HEK293 (cell line): Measurements from ENCODE around the gene EZH2.

Experiments used
- ATF2 ChIP-seq: fragments of 450-650 bp; formaldehyde crosslinking; IDR thresholded peaks from 2 replicates; pipeline ENCODE4 v1.5.1; 2016; ENCODE audit warnings: missing biosample characterization, missing genetic modification characterization, low read depth
- EGR2 ChIP-seq: fragments of 450-650 bp; formaldehyde crosslinking; IDR thresholded peaks from 2 replicates; pipeline ENCODE4 v1.5.1; 2016; ENCODE audit warnings: low read depth, missing biosample characterization, missing genetic modification characterization
- IKZF3 ChIP-seq: fragments of 450-650 bp; IDR thresholded peaks from 2 replicates; pipeline ENCODE4 v1.5.0; 2018; ENCODE audit warnings: missing biosample characterization, mild to moderate bottlenecking, missing genetic modification characterization, moderate library complexity
- KLF10 ChIP-seq: fragments of 450-650 bp; IDR thresholded peaks from 2 replicates; pipeline ENCODE4 v1.5.1; 2018; ENCODE audit warnings: missing biosample characterization, mild to moderate bottlenecking, missing genetic modification characterization
- KLF9 ChIP-seq: fragments of 450-650 bp; formaldehyde crosslinking; IDR thresholded peaks from 2 replicates; pipeline ENCODE4 v1.5.1; 2016; ENCODE audit warnings: missing biosample characterization, missing genetic modification characterization, low read depth
- SALL2 ChIP-seq: fragments of 450-650 bp; formaldehyde crosslinking; IDR thresholded peaks from 2 replicates; pipeline ENCODE4 v1.5.0; 2017; ENCODE audit warnings: missing biosample characterization, mild to moderate bottlenecking, missing genetic modification characterization, borderline replicate concordance
- SP3 ChIP-seq: fragments of 450-650 bp; formaldehyde crosslinking; IDR thresholded peaks from 2 replicates; pipeline ENCODE4 v1.5.1; 2016; ENCODE audit warnings: missing biosample characterization, missing genetic modification characterization
- ZBTB7A ChIP-seq: fragments of 450-650 bp; formaldehyde crosslinking; IDR thresholded peaks from 2 replicates; pipeline ENCODE4 v1.5.1; 2016; ENCODE audit warnings: low read depth, missing biosample characterization, missing genetic modification characterization
- ZFHX2 ChIP-seq: fragments of 450-650 bp; formaldehyde crosslinking; conservative IDR thresholded peaks from 2 replicates; pipeline ENCODE4 v1.5.1; 2016; ENCODE audit warnings: missing biosample characterization, missing genetic modification characterization
- ZIC2 ChIP-seq: fragments of 450-650 bp; formaldehyde crosslinking; IDR thresholded peaks from 2 replicates; pipeline ENCODE4 v1.5.1; 2016; ENCODE audit warnings: missing biosample characterization, missing genetic modification characterization
- ZNF112 ChIP-seq: fragments of 450-650 bp; formaldehyde crosslinking; IDR thresholded peaks from 2 replicates; pipeline ENCODE4 v1.5.0; 2017; ENCODE audit warnings: missing biosample characterization, missing genetic modification characterization
- ZNF146 ChIP-seq: fragments of 450-650 bp; formaldehyde crosslinking; IDR thresholded peaks from 2 replicates; pipeline ENCODE4 v1.5.1; 2016; ENCODE audit warnings: missing biosample characterization, missing genetic modification characterization
- ZNF169 ChIP-seq: fragments of 450-650 bp; formaldehyde crosslinking; IDR thresholded peaks from 2 replicates; pipeline ENCODE4 v1.5.1; 2016; ENCODE audit warnings: missing biosample characterization, missing genetic modification characterization
- ZNF221 ChIP-seq: fragments of 450-650 bp; formaldehyde crosslinking; IDR thresholded peaks from 2 replicates; pipeline ENCODE4 v1.5.1; 2017; ENCODE audit warnings: missing biosample characterization, missing genetic modification characterization, borderline replicate concordance
- ZNF324 ChIP-seq: fragments of 450-650 bp; formaldehyde crosslinking; IDR thresholded peaks from 2 replicates; pipeline ENCODE4 v1.5.1; 2016; ENCODE audit warnings: missing biosample characterization, missing genetic modification characterization
- ZNF341 ChIP-seq: fragments of 450-650 bp; formaldehyde crosslinking; IDR thresholded peaks from 2 replicates; pipeline ENCODE4; 2016; ENCODE audit warnings: low read depth, missing biosample characterization, missing genetic modification characterization
- ZNF354C ChIP-seq: fragments of 450-650 bp; formaldehyde crosslinking; IDR thresholded peaks from 2 replicates; pipeline ENCODE4 v1.5.1; 2016; ENCODE audit warnings: missing biosample characterization, missing genetic modification characterization, low read depth, borderline replicate concordance
- ZNF544 ChIP-seq: fragments of 450-650 bp; formaldehyde crosslinking; IDR thresholded peaks from 2 replicates; pipeline ENCODE4 v1.5.0; 2017; ENCODE audit warnings: missing biosample characterization, missing genetic modification characterization
- ZNF610 ChIP-seq: fragments of 450-650 bp; formaldehyde crosslinking; IDR thresholded peaks from 2 replicates; pipeline ENCODE4 v1.5.1; 2016; ENCODE audit warnings: missing biosample characterization, missing genetic modification characterization, borderline replicate concordance
- ZNF626 ChIP-seq: fragments of 450-650 bp; sonication (Bioruptor Pico); formaldehyde crosslinking; IDR thresholded peaks from 2 replicates; pipeline ENCODE4 v1.5.1; 2018; ENCODE audit warnings: missing biosample characterization, missing genetic modification characterization, inconsistent platforms
- ZNF629 ChIP-seq: fragments of 450-650 bp; formaldehyde crosslinking; IDR thresholded peaks from 2 replicates; pipeline ENCODE4 v1.5.1; 2017; ENCODE audit warnings: missing biosample characterization, missing genetic modification characterization
- ZNF677 ChIP-seq: fragments of 450-650 bp; IDR thresholded peaks from 2 replicates; pipeline ENCODE4 v1.5.0; 2018; ENCODE audit warnings: missing biosample characterization, mild to moderate bottlenecking, missing genetic modification characterization, moderate library complexity
- ZNF692 ChIP-seq: fragments of 450-650 bp; formaldehyde crosslinking; IDR thresholded peaks from 2 replicates; pipeline ENCODE4 v1.5.1; 2016; ENCODE audit warnings: missing biosample characterization, missing genetic modification characterization
- ZNF777 ChIP-seq: fragments of 450-650 bp; formaldehyde crosslinking; IDR thresholded peaks from 2 replicates; pipeline ENCODE4 v1.5.1; 2017; ENCODE audit warnings: missing biosample characterization, missing genetic modification characterization, borderline replicate concordance
- ZSCAN5A ChIP-seq: fragments of 450-650 bp; formaldehyde crosslinking; IDR thresholded peaks from 2 replicates; pipeline ENCODE4 v1.5.1; 2016; ENCODE audit warnings: missing biosample characterization, missing genetic modification characterization
- ZXDB ChIP-seq: fragments of 450-650 bp; formaldehyde crosslinking; IDR thresholded peaks from 2 replicates; pipeline ENCODE4 v1.5.1; 2016; ENCODE audit warnings: missing biosample characterization, missing genetic modification characterization
- TF ChIP-seq, protein P1 (sequence below): fragments of 450-650 bp; formaldehyde crosslinking; IDR thresholded peaks from 2 replicates; pipeline ENCODE4 v1.5.1; 2016; ENCODE audit warnings: missing biosample characterization, missing genetic modification characterization, borderline replicate concordance
- TF ChIP-seq, protein P2 (sequence below): fragments of 450-650 bp; formaldehyde crosslinking; IDR thresholded peaks from 2 replicates; pipeline ENCODE4 v1.5.1; 2016; ENCODE audit warnings: missing biosample characterization, missing genetic modification characterization
- TF ChIP-seq, protein P3 (sequence below): fragments of 450-650 bp; formaldehyde crosslinking; IDR thresholded peaks from 2 replicates; pipeline ENCODE4 v1.5.1; 2016; ENCODE audit warnings: missing biosample characterization, missing genetic modification characterization

The EZH2 gene

GRCh38 chr7:148773334-148773733, 110.8 kb downstream of the EZH2 start (continued):
- TF ChIP-seq, protein P1, sequence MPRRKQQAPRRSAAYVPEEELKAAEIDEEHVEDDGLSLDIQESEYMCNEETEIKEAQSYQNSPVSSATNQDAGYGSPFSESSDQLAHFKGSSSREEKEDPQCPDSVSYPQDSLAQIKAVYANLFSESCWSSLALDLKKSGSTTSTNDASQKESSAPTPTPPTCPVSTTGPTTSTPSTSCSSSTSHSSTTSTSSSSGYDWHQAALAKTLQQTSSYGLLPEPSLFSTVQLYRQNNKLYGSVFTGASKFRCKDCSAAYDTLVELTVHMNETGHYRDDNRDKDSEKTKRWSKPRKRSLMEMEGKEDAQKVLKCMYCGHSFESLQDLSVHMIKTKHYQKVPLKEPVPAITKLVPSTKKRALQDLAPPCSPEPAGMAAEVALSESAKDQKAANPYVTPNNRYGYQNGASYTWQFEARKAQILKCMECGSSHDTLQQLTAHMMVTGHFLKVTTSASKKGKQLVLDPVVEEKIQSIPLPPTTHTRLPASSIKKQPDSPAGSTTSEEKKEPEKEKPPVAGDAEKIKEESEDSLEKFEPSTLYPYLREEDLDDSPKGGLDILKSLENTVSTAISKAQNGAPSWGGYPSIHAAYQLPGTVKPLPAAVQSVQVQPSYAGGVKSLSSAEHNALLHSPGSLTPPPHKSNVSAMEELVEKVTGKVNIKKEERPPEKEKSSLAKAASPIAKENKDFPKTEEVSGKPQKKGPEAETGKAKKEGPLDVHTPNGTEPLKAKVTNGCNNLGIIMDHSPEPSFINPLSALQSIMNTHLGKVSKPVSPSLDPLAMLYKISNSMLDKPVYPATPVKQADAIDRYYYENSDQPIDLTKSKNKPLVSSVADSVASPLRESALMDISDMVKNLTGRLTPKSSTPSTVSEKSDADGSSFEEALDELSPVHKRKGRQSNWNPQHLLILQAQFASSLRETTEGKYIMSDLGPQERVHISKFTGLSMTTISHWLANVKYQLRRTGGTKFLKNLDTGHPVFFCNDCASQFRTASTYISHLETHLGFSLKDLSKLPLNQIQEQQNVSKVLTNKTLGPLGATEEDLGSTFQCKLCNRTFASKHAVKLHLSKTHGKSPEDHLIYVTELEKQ (tag by site-specific recombination) = peak; percentile 55; the same call in 1 of the 2 replicates
- TF ChIP-seq ZNF112 (tag by site-specific recombination) (no peak), ZNF341 (no peak), ZNF146 (tag by site-specific recombination) (no peak), ZNF221 (tag by site-specific recombination) (no peak), KLF10 (tag by site-specific recombination) (no peak), ZNF629 (tag by site-specific recombination) (peak; percentile 63; the same call in 1 of the 2 replicates), ZXDB (tag by site-specific recombination) (no peak), ZNF354C (no peak), ZNF777 (tag by site-specific recombination) (no peak), ZNF169 (tag by site-specific recombination) (no peak), ATF2 (tag by site-specific recombination) (no peak), ZIC2 (tag by site-specific recombination) (peak; percentile 99), ZSCAN5A (peak; percentile 19; the same call in 1 of the 2 replicates), ZBTB7A (tag by site-specific recombination) (no peak), SP3 (tag by site-specific recombination) (no peak), ZNF626 (tag by site-specific recombination) (no peak), ZNF610 (no peak), ZNF324 (tag by site-specific recombination) (no peak), EGR2 (tag by site-specific recombination) (no peak), ZNF677 (tag by site-specific recombination) (no peak), ZNF692 (tag by site-specific recombination) (no peak), ZNF544 (tag by site-specific recombination) (no peak), SALL2 (no peak), IKZF3 (peak; percentile 73), KLF9 (no peak), ZFHX2 (tag by site-specific recombination) (no peak)
- TF ChIP-seq, protein P2, sequence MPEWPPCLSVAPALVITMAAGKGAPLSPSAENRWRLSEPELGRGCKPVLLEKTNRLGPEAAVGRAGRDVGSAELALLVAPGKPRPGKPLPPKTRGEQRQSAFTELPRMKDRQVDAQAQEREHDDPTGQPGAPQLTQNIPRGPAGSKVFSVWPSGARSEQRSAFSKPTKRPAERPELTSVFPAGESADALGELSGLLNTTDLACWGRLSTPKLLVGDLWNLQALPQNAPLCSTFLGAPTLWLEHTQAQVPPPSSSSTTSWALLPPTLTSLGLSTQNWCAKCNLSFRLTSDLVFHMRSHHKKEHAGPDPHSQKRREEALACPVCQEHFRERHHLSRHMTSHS (tag by site-specific recombination) = peak; percentile 61
- TF ChIP-seq, protein P3, sequence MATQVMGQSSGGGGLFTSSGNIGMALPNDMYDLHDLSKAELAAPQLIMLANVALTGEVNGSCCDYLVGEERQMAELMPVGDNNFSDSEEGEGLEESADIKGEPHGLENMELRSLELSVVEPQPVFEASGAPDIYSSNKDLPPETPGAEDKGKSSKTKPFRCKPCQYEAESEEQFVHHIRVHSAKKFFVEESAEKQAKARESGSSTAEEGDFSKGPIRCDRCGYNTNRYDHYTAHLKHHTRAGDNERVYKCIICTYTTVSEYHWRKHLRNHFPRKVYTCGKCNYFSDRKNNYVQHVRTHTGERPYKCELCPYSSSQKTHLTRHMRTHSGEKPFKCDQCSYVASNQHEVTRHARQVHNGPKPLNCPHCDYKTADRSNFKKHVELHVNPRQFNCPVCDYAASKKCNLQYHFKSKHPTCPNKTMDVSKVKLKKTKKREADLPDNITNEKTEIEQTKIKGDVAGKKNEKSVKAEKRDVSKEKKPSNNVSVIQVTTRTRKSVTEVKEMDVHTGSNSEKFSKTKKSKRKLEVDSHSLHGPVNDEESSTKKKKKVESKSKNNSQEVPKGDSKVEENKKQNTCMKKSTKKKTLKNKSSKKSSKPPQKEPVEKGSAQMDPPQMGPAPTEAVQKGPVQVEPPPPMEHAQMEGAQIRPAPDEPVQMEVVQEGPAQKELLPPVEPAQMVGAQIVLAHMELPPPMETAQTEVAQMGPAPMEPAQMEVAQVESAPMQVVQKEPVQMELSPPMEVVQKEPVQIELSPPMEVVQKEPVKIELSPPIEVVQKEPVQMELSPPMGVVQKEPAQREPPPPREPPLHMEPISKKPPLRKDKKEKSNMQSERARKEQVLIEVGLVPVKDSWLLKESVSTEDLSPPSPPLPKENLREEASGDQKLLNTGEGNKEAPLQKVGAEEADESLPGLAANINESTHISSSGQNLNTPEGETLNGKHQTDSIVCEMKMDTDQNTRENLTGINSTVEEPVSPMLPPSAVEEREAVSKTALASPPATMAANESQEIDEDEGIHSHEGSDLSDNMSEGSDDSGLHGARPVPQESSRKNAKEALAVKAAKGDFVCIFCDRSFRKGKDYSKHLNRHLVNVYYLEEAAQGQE (tag by site-specific recombination) = no peak
